Fibroblast of skin of back (primary cell): ENCODE measurements around the gene MNAT1.
"Not testable (repeated sequence)": the region's sequence is repeated elsewhere in the genome, so short reads cannot be mapped to it uniquely, and the experiment has no call there.

Experiments used
- DNase-seq: peaks from one replicate; pipeline ENCODE4 v3.0.0-alpha.2; 2013

Gene MNAT1

DNA sequence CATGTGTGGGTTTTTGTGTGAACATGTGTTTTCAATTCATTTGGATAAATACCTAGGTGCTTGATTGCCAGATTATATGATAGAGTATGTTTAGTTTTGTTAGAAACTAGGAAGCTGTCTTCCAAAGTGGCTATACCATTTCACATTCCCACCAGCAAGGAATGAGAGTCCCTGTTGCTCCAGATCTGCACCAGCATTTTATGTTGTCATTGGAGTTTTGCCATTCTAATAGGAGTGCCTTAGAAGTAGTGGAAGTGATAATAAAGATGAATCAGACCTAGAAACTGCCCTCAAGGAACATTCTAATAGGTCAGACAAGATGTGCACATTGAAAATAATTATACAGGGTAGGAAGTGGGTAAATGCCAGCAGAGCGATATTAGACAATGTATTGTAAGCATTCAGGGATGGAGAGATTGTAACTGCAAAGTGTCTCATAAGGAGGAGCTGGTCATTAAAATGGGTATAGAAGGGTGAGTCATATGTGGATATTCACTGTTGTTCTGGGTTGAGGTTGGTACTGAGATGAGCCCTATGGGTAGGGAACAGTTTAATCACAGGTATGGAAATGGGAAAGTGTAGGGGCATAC, 71.4 kb downstream of the MNAT1 start:
- DNase-seq: peak; percentile 83

DNA sequence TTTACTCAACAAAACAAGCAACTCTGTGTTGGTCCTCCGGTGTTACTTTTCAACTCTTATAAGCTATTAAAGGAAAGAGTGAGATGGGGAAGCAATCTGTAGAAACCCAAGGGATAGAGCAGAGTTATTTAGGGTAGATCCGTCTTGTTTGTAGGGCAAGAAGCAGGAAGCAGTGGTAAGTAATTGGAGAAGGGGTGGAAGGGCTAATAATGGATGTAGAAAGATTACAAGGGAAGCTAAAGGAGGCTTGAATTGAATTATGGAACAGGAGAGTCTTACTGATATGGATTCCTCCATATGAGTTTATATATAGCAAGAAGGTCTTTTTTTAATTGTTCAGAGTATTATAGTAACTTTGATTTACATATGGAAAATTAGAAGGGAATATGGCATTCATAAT, 72.7 kb downstream of the MNAT1 start:
- DNase-seq: no peak

DNA sequence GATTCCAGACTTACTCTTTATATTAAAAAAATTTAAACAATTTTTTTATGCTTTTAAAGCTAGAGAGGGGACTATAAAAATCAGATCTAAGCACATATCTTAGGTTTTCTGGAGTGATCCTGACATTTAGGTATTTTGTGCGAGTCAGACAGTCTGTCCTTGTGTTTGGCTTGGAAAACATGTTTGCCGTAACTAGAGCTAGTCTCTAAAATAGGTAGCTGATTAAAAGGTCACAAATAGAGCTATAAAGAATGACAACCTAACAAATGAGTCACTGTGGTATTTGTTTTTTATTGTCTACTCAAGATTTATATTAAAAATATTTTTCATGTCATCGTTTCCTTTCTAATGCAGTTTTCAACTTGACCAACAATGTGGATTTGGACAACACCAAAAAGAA, 73.4 kb downstream of the MNAT1 start:
- DNase-seq: peak; percentile 15

GRCh38 chr14:60812987-60813386, 78.4 kb downstream of the MNAT1 start:
- DNase-seq: no peak

DNA sequence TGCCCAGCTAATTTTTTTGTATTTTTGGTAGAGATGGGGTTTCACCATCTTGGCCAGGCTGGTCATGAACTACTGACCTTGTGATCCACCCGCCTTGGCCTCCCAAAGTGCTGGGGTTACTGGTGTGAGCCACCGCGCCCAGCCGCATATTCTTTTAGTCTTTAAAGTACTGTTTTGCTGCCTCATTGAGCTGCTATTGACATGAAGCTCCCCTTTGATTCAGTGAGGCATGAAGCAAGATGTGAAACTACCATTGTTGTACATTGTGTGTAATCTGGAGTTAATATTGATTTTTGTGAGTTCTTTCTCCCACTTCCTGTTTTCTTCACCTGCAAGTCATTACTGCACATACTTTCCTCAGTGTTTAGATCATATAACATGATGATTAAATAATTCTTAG, 80.8 kb downstream of the MNAT1 start:
- DNase-seq: no peak

DNA sequence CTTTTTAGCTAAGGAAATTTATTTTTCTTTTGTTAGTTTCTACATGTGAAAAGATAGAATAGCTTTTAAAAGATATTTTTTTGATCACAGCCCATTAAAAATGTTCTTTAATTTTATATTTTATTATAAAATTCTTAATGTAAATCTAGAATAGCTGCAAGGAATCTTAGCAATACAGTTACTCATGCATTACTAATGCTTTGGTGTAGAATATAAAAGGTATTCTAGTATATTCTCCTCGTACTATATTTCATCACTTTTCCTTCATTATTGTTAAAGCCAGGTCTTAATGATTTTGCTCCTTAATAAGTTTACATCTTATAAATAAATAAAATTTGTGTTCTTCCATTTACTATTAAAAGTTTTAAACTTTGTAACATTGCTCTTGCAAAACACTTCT, 82.6 kb downstream of the MNAT1 start:
- DNase-seq: no peak

GRCh38 chr14:60819575-60819974, 85.0 kb downstream of the MNAT1 start:
- DNase-seq: no peak

DNA sequence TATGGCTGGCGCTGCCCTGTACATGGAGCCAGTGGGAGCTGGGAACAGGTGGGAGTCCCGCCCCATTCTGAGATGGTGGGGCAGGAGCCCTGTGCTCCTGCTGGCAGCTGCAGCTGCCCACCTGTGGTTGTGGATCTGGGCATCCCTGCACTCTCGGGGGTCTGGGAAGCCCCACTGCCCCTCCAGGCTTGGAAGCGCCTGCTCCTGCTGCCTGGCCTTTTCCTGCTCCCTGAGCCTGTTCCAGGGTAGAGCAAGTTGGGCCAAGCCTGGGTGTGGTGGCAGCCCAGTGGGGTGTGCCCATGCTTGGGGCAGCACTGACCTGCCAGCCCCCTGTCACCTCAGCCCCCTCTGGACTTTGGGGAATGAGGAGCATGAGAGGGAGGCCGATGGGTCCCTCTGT, 104.0 kb downstream of the MNAT1 start:
- DNase-seq: no peak

- no peak for DNase-seq
Measured at GRCh38 chr14:60839057-60839456, 104.5 kb downstream of the MNAT1 start.

GRCh38 chr14:60839657-60840056, 105.1 kb downstream of the MNAT1 start:
- DNase-seq: no peak

DNA sequence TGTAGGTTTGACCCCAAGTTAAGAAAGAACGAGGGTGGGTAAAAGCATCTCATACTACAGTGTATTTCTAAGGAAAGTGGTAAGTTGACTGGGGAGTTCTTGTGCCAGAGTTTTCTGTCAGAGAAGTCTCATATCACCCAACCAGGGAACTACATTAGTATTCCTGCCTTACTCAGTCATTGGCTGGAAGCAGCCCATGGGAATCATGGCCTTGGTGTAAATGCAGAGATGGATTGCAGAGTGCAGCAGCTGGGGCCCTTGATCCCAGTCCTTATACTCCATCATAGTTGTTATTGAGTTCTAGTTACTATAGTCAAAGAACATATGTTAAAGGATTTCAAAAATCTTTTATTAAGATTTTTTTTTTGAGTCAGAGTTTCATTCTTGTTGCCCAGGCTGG, 105.8 kb downstream of the MNAT1 start:
- no peak for DNase-seq

GRCh38 chr14:60845523-60845922, 111.0 kb downstream of the MNAT1 start:
- DNase-seq: no peak

GRCh38 chr14:60848066-60848465, 113.5 kb downstream of the MNAT1 start:
- no peak for DNase-seq

DNA sequence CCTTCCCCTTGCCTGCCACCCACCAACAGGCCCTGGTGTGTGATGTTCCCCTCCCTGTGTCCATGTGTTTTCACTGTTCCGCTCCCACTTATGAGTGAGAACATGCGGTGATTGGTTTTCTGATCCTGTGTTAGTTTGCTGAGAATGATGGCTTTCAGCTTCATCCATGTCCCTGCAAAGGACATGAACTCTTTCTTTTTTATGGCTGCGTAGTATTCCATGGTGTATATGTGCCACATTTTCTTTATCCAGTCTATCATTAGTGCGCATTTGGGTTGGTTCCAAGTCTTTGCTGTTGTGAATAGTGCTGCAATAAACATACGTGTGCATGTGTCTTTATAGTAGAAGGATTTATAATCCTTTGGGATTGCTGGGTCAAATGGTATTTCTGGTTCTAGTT, 117.1 kb downstream of the MNAT1 start:
- DNase-seq: not testable (repeated sequence)

DNA sequence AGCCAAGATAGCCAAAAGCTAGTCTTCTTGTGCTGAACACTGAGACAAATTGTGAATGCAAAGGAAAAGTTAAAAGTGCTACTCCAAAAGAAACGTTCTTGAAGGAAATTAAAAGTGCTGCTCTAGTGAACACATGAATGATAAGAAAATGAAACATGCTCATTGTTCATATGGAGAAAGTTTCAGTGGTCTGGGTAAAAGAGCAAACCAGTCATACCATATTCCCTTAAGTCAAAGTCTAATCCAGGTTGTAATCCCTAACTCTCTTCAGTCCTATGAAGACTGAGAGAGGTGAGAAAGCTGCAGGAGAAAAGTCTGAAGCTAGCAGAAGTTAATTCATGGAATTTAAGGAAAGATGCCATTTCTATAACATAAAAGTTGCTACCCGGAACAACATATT, 121.5 kb downstream of the MNAT1 start:
- no peak for DNase-seq

DNA sequence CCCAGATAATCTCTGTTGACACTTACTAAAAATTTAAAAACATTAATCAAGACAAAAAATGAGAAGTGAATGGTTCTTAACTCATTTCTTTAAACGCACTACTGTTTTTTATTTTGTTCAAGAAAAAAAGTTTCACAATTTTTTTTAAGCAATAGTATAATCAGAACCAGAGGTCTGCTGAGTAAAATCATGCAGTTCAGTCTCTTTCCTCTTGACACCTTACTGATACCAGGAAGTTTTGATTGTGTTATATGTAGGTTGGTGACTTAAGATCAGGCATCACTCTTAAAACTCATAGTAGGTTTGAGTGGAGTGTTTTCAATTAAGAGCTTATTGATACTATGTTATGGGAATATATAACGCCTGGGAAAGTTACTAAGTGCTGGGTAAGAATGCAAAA, 125.0 kb downstream of the MNAT1 start:
- no peak for DNase-seq

GRCh38 chr14:60861545-60862140, 127.1 kb downstream of the MNAT1 start:
- no peak for DNase-seq

- DNase-seq: no peak
Measured at GRCh38 chr14:60862283-60862682, 127.7 kb downstream of the MNAT1 start.

GRCh38 chr14:60863249-60863648, 128.7 kb downstream of the MNAT1 start:
- DNase-seq: no peak

GRCh38 chr14:60865378-60866127, 131.0 kb downstream of the MNAT1 start:
- DNase-seq: no peak

- DNase-seq: peak; percentile 16
Measured at GRCh38 chr14:60867503-60868172, 133.1 kb downstream of the MNAT1 start.

GRCh38 chr14:60878121-60878520, 143.6 kb downstream of the MNAT1 start:
- DNase-seq: no peak

DNA sequence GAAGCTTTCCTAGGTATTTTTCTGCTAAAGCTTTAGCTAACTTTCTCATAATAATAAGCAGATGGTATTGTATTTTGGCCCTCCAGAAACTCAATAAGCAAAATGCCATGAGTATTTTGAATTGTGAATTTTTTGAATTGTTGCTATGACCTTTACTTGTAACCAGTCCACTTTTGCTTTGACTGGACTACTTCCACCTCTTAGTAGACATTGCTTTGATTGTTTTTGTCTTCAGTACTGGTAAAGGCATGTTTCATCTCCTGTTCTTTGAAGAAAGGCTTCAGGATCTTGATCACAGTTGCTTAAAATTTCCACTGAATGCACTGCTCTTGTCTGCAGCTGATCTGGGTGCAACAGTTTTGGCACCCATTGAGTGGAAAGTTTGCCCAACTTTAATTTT, 144.0 kb downstream of the MNAT1 start:
- DNase-seq: no peak

DNA sequence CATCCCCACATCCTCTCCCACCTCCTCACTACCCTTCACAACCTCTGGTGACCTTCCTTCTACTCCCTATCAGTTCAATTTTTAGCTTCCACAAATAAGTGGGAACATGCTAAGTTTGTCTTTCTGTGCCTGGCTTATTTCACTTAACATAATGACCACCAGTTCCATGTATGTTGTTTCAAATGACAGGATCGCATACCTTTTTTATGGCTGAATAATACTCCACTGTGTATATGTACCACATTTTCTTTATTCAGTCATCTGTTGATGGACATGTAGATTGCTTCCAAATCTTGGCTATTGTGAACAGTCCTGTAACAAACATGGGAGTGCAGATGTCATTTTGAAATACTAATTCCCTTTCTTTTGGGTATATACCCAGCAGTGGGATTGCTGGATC, 147.7 kb downstream of the MNAT1 start:
- DNase-seq: no peak
